GM21528 (cell line): ENCODE measurements around the gene TAF10.

Source experiments
- ATAC-seq: cut with Tn5 transposase; IDR thresholded peaks from one replicate; pipeline ENCODE4 v1.9.1; 2021; ENCODE audit warnings: mild to moderate bottlenecking, moderate library complexity; ENCODE audit not compliant: unreplicated experiment, low FRiP score

Gene TAF10

DNA sequence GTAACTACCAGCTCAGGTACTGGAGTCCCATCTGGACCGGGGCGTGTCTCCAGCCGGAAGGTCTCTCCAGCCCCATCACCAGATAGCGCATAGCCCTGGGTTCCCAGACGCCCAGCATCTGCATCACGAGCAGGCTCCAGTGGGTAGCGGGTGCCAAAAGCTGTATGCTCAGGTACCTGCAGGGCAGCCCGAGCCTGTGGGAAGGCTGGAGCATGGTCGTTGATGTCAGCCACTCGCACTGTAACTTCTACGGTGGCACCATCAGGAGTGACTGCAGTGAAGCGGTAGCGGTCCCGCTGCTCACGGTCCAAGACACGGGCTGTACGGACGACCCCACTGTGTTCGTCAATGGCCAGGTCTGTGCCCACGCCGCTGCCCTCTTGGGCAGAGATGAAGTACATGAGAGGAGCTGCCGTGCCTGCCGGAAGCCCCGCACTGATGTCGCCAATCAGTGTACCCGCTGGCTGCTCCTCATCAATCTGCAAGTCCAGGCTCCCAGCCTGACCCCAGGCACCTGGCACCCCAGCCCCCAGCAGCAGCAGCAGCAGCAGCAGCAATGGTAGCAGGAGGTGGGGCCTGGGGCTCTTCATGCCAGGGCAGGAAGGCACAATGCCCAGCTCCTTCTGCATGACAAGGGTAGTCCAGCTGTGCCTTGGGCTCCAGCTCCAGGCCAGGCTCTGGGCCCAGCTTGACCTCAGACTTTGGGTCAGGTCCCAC, 29.1 kb upstream of the TAF10 start:
- no peak for ATAC-seq

DNA sequence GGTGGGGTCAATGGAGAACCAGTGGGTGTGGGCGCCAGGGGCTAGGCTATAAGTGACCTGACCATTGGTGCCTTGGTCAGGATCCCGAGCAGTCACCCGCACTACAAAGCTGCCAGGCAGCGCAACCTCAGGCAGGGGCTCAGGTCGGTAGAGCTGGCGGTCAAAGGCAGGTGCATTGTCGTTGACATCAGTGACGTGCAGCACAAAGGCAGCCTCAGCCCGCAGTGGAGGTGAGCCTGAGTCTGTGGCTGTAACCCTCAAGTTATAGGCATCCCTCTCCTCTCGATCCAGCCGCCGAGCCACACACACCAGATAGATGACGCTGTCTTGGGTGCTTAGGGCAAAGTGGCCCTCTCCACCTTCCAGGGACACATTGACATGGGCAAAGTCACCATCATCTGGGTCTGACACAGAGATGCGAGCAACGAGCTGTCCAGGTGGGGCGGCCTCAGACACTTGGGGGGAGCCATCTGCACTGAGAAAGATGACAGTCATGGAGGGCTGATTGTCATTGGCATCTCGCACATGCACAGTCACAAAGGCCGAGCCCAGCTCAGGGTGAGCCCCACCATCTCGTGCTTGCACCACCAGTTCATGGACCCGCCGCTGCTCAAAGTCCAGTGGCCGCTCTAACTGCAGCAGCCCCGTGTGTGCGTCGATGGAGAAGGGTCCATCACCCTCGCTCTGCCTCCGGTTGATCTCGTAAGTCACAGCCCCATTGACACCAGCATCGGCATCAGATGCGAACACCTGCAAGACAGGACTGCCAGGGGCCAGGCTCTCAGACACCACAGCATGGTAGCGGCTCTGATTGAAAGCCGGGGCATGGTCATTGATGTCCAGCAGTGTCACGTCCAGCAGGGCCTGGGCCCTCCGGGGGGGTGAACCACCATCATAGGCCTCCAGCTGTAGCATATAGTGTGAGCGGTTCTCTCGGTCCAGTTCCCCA, 28.3 kb upstream of the TAF10 start:
- ATAC-seq, result no peak

DNA sequence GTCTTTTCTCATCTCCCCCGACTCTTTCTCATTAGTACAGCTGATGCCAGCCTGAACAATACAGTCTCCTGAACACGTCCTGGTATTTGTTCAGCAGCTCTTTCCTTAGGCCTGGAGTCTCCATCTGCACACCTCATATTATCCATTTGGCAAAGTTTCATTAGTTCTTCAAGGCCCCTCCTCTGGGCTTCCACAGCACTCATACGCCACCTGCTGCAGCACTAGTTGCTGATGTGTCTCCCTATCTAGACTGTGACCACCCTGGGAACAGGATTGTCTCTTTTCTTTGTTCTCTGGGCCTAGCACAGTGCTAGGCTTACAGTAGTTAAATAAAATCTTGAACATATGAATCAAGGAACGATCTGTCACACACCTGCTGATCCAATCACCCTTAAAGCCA, 26.4 kb upstream of the TAF10 start:
- ATAC-seq, result no peak

DNA sequence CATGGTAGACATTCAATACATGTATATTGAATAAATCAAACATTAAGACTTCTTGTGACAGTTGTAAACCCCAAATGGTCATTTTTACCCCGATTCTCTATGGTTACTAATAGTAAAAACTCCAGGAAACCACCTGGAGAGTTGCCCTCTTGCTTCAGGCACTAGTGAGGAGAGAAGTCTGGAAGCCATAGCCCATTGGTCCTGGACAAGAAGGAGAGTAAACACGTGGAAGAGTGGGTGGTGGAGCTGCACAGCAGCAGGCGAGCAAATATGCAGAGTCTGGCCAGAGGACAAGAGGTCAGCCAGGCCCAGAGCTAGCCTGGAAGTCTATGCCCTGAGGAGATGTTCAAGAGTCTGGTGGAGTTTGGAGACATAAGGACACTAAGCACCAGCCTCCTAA, 25.9 kb upstream of the TAF10 start:
- no peak for ATAC-seq

DNA sequence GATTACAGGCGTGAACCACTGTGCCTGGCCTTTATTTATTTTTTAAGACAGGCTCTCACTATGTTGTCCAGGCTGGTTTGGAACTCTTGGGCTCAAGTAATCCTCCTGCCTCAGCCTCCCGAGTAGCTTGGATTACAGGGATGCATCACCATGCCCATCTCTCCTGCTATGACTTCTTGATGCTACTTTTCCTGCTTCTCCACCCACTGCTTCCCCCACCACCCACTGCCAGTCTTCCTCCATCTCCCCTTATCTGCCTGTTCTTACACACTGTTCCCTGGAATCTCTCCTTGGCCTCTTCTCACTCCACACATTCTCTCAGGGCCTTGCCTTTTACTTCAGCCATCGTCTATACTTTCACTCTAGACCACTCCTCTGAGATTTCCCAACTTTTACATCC, 24.5 kb upstream of the TAF10 start:
- ATAC-seq, result no peak

DNA sequence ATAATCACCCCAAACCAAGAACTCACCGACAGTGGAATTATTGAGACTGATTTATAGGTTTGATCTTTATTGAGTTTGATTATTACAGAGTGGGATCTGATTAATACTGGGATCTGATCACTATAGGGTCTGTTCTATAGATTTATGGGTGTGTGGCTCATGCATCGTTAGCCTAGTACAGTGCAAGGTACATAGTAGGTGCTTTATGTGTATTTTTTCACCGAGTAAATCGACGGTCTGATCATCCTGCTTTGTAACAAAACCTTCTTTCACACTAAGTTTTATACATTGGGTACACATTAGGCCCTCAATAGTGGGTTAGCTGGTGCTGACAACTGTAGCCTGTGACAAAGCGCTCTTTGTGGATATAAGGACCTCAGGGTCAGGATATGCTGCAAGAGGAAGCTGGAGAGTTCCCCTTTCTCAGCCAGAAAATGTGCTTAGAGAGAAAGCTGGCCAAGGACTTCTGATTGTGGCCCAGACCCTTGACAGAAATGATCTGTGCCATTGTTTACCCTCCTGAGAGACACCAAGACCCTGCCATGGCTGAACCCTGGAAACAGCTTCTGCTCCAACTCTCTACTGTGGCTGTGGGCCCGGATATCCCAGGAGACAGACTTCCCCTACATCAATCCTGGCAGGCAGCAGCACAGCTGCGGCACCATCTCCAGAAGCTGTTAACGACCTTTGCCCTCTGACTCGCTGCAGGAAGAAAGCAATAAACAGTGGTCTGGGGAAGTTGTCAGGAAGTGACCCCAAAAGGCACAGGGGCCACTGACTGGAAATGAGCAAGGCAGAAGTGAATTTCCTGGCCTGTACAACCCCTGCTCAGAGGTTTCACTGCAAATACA, 23.3 kb upstream of the TAF10 start:
- no peak for ATAC-seq

DNA sequence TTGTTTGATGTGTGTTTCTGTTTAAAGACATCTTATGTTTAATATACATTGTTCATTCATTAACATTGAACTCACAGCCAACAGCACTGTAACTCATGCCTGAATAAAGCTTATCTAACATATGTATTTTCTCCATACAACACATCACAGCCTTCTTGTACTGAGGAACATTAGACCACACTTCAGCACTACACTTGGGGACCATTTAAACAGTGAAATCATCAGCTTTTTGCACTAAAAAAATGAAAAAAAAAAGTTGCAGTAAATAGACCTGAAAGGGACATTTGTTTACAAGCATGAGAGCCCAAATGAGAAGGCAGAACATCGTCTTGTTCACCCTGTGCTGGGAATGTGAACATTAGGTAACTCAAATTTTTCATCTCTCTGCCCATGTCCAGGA, 22.5 kb upstream of the TAF10 start:
- ATAC-seq, result no peak

DNA sequence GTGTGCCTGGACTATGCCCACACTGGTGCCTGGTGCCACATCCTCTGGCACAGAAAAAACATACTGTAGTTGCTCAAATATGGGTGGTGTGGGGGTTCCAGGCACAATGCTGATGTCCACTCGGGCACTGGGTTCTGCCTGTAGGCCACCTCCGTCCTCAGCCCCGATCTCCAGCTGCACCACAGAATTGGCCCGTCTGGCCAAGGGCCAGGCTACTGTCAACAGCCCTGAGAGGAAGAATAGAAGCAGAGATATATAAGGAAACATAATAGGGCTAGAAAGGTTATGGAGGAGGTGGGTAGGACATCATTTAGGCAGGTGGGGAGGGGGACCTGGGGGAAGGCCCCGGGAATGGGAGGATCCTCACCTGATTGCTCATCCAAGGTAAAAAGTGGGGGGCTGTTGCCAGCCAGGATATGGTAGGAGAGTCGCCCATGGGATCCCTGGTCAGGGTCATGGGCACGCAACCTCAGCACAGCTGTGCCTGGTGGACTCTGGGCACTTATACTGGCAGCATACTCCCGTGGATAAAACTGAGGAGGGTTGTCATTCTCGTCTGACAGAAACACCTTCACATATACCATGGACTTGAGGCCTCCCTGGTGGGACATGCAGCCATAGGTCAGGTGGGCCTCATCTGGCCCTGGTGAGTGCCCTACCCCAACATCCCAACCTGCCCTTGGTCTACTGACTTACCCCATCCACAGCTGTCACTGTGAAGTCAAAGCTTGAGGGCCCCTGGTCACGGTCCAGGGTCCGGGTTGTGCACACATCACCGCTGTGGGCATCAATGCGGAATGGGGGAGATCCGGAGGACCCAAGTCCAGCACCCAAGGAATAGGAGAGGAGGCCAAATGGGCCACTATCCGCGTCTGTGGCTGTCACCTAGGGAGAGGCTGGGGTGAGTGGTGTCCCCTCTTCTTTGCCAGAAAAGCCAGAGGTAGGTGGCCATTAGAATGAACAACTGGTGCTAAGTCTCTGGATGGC, 21.7 kb upstream of the TAF10 start:
- no peak for ATAC-seq

DNA sequence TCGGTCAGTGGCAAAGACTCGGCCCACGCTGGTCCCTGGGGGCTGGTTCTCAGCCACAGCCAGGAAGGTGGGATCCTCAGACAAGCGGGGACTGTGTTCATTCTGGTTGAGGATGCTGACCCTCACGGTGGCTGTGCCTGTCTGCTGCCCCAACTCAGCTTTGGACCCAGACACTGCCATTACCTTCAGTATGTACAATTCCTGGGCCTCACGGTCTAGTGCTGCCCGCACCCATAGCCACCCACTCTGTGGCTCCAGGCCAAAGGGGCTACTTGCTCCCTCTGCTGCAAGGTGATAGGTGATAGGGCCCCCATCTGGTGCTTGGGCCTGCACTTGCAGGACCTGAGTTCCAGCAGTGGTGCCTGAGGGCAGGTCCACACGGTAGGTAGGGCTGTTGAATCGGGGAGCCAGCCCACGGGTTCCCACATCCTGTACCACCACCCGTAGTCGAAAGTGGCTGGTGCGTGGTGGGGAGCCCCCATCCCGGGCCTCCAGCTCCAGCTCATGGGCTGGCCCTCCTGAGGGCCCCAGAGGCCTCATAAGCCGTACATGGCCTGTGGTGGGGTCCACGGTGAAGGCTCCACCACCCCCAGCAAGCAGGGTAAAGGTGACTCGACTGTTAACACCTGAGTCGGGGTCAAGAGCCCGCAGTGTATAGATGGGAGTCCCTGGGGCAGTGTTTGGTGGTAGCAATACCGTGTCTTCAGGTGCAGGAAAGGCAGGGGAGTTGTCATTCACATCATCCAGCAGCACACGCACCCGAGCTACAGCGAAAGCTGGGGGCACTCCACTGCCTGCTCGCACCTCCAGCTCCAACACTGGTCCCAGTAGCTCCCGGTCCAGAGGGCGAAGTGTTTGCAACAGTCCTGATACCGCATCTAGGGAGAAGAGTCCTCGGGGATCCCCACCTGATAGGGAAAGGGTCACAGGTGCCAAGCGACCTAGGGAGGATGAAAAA, 20.4 kb upstream of the TAF10 start:
- ATAC-seq, result no peak

DNA sequence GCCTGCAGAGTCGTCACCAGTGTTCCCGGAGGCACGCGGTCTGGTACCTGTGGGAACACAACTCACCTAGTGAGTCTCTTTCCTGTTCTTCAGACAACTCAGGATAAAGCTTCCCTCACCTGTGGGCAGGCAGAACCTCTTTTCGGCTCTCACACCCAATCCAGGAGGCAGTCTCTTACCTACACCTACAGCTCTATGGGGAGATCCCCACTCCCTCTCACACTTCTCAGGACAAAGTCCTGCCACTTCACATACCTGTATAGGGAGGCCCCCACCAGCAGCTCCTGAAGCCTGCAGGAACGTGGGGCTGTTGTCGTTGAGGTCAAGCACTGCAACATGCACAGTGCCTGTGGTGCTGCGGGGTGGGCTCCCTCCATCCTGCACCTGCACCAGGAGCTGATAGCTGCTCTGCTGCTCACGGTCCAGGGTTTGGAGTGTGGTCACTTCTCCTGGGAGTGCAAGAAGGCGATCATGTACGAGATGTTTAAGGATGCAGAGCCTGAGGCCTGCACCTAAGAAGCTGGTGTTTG, 19.4 kb upstream of the TAF10 start:
- ATAC-seq, result no peak

DNA sequence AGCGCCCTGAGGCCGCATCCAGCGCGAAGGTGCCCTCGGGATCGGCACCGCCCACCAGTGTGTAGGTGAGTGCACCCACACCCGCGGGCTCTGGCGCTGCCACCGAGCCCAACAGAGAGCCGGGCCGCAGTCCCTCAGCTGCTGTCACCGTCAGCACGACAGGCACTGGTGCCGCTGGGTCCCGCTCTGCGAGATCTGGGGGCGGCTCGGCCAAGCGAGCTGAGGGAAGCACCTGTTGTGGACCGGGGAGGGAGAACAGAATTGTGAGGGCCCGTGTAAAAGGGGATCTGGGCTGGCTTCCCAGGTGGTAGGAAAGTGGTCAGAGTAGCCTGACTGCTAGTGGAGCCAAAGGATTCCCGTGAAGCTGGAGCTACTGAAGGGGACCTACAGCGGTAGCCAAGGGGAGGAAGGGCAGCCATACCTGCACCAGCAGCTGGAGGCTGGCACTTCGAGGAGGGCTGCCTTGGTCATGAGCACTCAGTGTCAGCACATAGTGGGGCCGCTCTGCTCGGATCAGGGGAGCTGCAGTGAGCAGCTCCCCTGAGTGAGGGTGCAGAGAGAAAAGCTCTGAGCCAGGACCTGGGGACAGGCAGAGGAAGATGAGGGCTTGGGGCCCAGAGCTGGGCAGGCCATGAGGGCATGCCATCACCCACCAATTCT, 18.7 kb upstream of the TAF10 start:
- ATAC-seq, result no peak

DNA sequence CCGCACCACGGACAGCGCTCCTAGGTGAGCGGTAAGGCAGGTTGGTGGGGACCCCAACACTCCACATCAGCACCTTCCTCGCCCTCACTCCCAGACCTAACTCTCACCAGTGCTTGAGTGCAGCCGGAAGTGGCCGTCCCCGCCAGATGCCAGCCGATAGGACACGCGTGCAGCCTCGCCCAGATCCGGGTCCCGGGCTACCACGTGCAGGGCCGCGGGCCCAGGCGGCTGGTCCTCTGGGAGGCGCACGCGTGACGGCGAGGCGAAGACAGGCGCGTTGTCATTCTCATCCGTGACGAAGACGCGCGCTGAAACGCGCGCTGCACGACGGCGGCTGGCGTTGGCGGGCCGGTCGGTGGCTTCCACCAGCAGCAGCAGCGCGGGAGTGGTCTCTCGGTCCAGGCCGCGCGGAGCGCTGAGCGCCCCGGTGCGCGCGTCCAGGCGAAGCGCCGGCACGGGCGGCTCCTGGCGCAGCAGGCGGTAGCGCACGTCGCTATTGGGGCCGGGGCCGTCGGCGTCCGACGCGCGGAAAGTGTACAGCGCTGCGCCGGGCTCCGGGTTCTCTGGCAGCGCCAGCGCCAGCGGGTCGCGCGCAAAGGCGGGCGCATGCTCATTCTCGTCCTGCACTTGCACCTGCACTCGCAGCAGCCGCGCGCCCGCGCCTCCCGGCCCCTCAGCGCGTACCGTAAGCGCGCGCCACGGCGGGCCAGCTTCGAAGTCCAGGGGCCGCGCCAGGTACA, 18.0 kb upstream of the TAF10 start:
- no peak for ATAC-seq

DNA sequence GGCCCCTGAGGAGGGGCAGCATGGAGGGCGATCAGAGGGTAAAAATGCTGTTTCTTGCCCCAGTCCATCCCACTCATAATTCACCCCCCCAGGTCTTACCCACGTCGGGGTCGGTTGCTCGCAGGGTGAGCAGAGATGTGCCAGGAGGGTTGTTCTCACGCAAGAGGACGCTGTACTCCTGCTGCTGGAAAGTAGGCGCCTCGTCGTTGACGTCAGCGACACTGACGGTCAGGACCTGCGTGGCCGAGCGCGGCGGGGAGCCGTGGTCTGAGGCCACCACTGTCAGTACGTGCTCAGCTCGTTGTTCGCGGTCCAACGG, 17.5 kb upstream of the TAF10 start:
- ATAC-seq, result no peak

DNA sequence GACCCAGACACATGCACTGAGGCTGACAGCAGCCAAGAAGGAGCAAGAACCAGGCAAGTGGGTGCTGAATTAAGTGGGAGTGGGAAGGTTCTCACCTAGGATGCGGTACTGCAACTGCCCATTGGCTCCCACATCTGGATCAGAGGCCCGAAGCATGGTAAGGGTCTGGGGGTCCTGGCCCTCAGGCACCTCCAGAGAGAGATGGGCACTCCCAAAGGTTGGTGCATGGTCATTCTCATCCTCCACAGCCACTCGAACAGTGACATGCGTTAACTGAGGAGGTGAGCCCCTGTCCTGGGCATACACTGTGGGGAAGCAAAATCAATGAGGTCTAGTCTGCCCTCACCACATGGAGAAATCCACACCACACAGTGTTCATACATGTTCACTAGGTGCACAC, 16.5 kb upstream of the TAF10 start:
- no peak for ATAC-seq

DNA sequence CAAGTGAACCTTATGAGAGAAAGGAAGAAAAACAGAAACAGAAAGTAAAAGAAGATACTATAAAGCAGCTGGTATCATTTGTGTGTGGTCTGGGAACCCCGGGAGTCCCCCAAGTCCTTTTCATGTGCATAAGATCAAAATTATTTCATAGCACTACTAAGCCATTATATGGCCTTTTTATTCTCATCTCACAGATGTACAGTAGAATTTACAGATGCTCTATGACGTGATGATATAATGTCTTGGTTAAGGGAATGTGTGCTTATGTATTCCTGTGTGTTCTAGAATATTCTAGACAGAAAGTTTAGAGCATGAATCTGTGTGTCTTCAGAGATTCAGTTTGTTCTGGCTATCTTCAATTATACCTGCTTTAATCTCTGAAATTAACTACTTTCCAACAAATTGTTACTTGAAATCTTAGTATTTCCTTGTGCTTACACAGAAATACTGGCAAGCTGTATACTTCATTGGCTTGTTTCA, 15.8 kb upstream of the TAF10 start:
- peak; percentile 79 for ATAC-seq

DNA sequence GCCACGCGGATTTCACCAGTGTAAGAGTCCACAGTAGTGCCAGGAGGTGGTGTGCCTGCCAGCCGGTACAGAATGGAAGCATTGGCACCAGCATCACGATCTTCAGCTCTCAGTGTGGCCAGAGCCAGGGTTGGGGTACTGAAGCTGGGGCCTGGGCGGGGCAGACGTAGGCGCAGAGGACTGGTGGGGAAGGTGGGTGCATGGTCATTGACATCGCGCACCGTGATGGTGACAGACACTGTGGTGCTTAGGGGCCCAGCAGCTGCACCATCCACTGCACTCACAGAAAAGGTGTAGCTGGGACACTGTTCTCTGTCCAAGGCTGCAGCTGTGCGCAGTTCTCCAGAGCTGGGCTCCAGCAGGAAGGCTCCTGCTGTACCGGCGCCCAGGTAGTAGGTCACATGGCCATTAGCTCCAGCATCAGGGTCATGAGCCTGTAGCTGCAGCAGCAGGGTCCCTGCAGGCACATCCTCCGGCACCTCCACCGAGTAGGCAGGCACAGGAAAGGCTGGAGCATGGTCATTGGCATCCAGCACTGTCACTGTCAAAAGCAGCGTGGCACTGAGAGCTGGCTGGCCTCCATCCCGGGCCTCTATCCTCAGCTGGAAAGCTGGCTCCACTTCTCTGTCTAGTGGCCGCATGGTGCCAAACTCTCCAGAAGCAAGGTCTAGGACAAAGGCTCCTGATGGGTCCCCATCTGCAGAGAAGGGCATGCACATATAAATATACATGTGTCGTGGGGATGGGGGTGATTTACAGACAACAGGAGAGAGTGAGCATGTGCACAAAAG, 15.2 kb upstream of the TAF10 start:
- ATAC-seq, result no peak
